Duodenal mucosa (tissue), 2 donors: ENCODE measurements around the gene DMBX1.

Source experiments
- H3K27ac ChIP-seq: one replicate; pipeline ENCODE4 v1.7.0; 2013; ENCODE audit warnings: low read depth, low read length
- H3K27me3 ChIP-seq, 2 donors: one replicate each; pipeline ENCODE4 v1.7.0; 2013; ENCODE audit warnings: low read length in 2 of 2, control low read depth in 1 of 2; ENCODE audit not compliant: insufficient read depth in 2 of 2, control insufficient read depth in 1 of 2
- H3K36me3 ChIP-seq, 2 donors: one replicate each; pipeline ENCODE4 v1.7.0; 2013; ENCODE audit warnings: low read length in 2 of 2, control low read depth in 1 of 2; ENCODE audit not compliant: insufficient read depth in 2 of 2, control insufficient read depth in 1 of 2
- H3K4me1 ChIP-seq, 2 donors: one replicate each; pipeline ENCODE4 v1.7.0; 2013; ENCODE audit warnings: low read length in 2 of 2, control low read depth in 1 of 2; ENCODE audit not compliant: insufficient read depth in 2 of 2, control insufficient read depth in 1 of 2
- H3K4me3 ChIP-seq, 2 donors: one replicate each; pipeline ENCODE4 v1.7.0; 2013; ENCODE audit warnings: low read length in 2 of 2, low read depth in 1 of 2
- H3K9ac ChIP-seq, 2 donors: one replicate each; pipeline ENCODE4 v1.7.0; 2013; ENCODE audit warnings: low read length in 2 of 2, low read depth in 1 of 2
- H3K9me3 ChIP-seq, 2 donors: one replicate each; pipeline ENCODE4 v1.7.0; 2013; ENCODE audit warnings: low read length in 2 of 2, control low read depth in 1 of 2; ENCODE audit not compliant: control insufficient read depth in 1 of 2

The DMBX1 gene

GRCh38 chr1:46515576-46515975 lies 25.9 kb downstream of the DMBX1 start:
- Histone ChIP-seq H3K4me1 (peaks cover 17 to 25% of the 10 kb centered on the region in 2 donors), H3K4me3 (no peak overlapping the region), H3K9ac (no peak overlapping the region), H3K27ac (no peak overlapping the region), H3K9me3 (no peaks in the 10 kb centered on the region), H3K36me3 (no peaks in the 10 kb centered on the region), H3K27me3 (peaks cover 0 to 3% of the 10 kb centered on the region in 2 donors)

- peak overlapping the region in 1 of 2 donors; percentile 47 for H3K9ac ChIP-seq
- no peaks in the 10 kb centered on the region for H3K36me3 ChIP-seq
- H3K27ac ChIP-seq = no peak overlapping the region
- peaks cover 0 to 3% of the 10 kb centered on the region in 2 donors for H3K27me3 ChIP-seq
- H3K4me1 ChIP-seq = peaks cover 17 to 25% of the 10 kb centered on the region in 2 donors
- no peaks in the 10 kb centered on the region for H3K9me3 ChIP-seq
- peak overlapping the region in 1 of 2 donors; percentile 27 for H3K4me3 ChIP-seq
Measured at GRCh38 chr1:46516200-46516950, 26.7 kb downstream of the DMBX1 start.

- peak overlapping the region in 1 of 2 donors; percentile 27 for H3K4me3 ChIP-seq
- peaks cover 0 to 3% of the 10 kb centered on the region in 2 donors for H3K27me3 ChIP-seq
Measured at GRCh38 chr1:46517010-46517600, 27.5 kb downstream of the DMBX1 start.

GRCh38 chr1:46517932-46518498 lies 28.4 kb downstream of the DMBX1 start:
- Histone ChIP-seq H3K9ac (peak overlapping the region in 1 of 2 donors; percentile 18), H3K27ac (no peak overlapping the region), H3K4me3 (no peak overlapping the region), H3K4me1 (peaks cover 29 to 37% of the 10 kb centered on the region in 2 donors), H3K9me3 (no peaks in the 10 kb centered on the region), H3K27me3 (peaks cover 0 to 3% of the 10 kb centered on the region in 2 donors), H3K36me3 (no peaks in the 10 kb centered on the region)

More at GRCh38 chr1:46517010-46517600, 27.5 kb downstream of the DMBX1 start:
- Histone ChIP-seq H3K9me3 (no peaks in the 10 kb centered on the region), H3K9ac (no peak overlapping the region), H3K27ac (peak overlapping the region; percentile 66), H3K36me3 (no peaks in the 10 kb centered on the region), H3K4me1 (peaks cover 20 to 28% of the 10 kb centered on the region in 2 donors)

GRCh38 chr1:46519209-46519608 lies 29.6 kb downstream of the DMBX1 start:
- Histone ChIP-seq H3K27me3 (peaks cover 0 to 3% of the 10 kb centered on the region in 2 donors), H3K9me3 (no peaks in the 10 kb centered on the region), H3K36me3 (no peaks in the 10 kb centered on the region), H3K27ac (no peak overlapping the region), H3K4me3 (no peak overlapping the region), H3K4me1 (peaks cover 29 to 37% of the 10 kb centered on the region in 2 donors), H3K9ac (no peak overlapping the region)

GRCh38 chr1:46520063-46520911 lies 30.7 kb downstream of the DMBX1 start:
- no peaks in the 10 kb centered on the region for H3K9me3 ChIP-seq
- H3K4me1 ChIP-seq = peaks cover 29 to 37% of the 10 kb centered on the region in 2 donors
- peaks cover 0 to 3% of the 10 kb centered on the region in 2 donors for H3K27me3 ChIP-seq
- H3K36me3 ChIP-seq = no peaks in the 10 kb centered on the region
- H3K27ac ChIP-seq = no peak overlapping the region
- H3K9ac ChIP-seq = no peak overlapping the region
- H3K4me3 ChIP-seq = no peak overlapping the region

- H3K27me3 ChIP-seq = peaks cover 0 to 3% of the 10 kb centered on the region in 2 donors
Measured at GRCh38 chr1:46521414-46521813, 31.8 kb downstream of the DMBX1 start.

GRCh38 chr1:46522184-46522968 lies 32.7 kb downstream of the DMBX1 start:
- Histone ChIP-seq H3K36me3 (no peaks in the 10 kb centered on the region), H3K4me3 (no peak overlapping the region), H3K9ac (no peak overlapping the region), H3K27me3 (peaks cover 0 to 3% of the 10 kb centered on the region in 2 donors), H3K4me1 (peaks cover 26 to 32% of the 10 kb centered on the region in 2 donors), H3K27ac (no peak overlapping the region), H3K9me3 (no peaks in the 10 kb centered on the region)

More at GRCh38 chr1:46521414-46521813, 31.8 kb downstream of the DMBX1 start:
- Histone ChIP-seq H3K9me3 (no peaks in the 10 kb centered on the region), H3K27ac (no peak overlapping the region), H3K36me3 (no peaks in the 10 kb centered on the region), H3K4me3 (no peak overlapping the region), H3K9ac (no peak overlapping the region), H3K4me1 (peaks cover 29 to 31% of the 10 kb centered on the region in 2 donors)

GRCh38 chr1:46522969-46523320 lies 33.3 kb downstream of the DMBX1 start:
- peaks cover 0 to 3% of the 10 kb centered on the region in 2 donors for H3K27me3 ChIP-seq
- H3K9ac ChIP-seq = no peak overlapping the region
- H3K9me3 ChIP-seq = no peaks in the 10 kb centered on the region
- no peak overlapping the region for H3K4me3 ChIP-seq
- peaks cover 29 to 32% of the 10 kb centered on the region in 2 donors for H3K4me1 ChIP-seq
- no peaks in the 10 kb centered on the region for H3K36me3 ChIP-seq
- no peak overlapping the region for H3K27ac ChIP-seq
